Testis (tissue), 3 donors: ENCODE results near the gene PLEKHA8. TPM values are rescaled to one million over a fixed set of nuclear protein-coding genes. Genes with fewer than 3 reads are reported as not detected.

Experiments used
- DNase-seq: peaks from one replicate; pipeline ENCODE4 v3.0.0-alpha.2; 2019
- H3K27ac ChIP-seq, 2 donors: fragments of 200-600 bp; sonication (generic); one replicate each; pipeline ENCODE4 v1.5.1; 2019
- H3K27me3 ChIP-seq: fragments of 200-600 bp; sonication (generic); one replicate; pipeline ENCODE4 v1.5.1; 2019
- H3K36me3 ChIP-seq: fragments of 200-600 bp; sonication (generic); one replicate; pipeline ENCODE4 v1.5.1; 2017; ENCODE audit warnings: low read depth; ENCODE audit errors: missing control alignments
- H3K4me1 ChIP-seq: fragments of 200-600 bp; sonication (generic); one replicate; pipeline ENCODE4 v1.5.1; 2019
- H3K4me3 ChIP-seq, 2 donors: fragments of 200-600 bp; sonication (generic); one replicate each; pipeline ENCODE4 v1.5.1; 2017 to 2019
- H3K9me3 ChIP-seq: fragments of 200-600 bp; sonication (generic); one replicate; pipeline ENCODE4 v1.5.1; 2017
- CTCF ChIP-seq, 3 experiments: fragments of 450-650 bp in 2 of 3; fragments of 200-600 bp in 1 of 3; sonication (generic) in 1 of 3; IDR thresholded peaks; one replicate each; pipeline ENCODE4 v1.5.1; 2016 to 2019; ENCODE audit warnings: antibody characterized with exemption in 3 of 3, mild to moderate bottlenecking in 2 of 3, moderate library complexity in 1 of 3
- POLR2A ChIP-seq: fragments of 450-650 bp; IDR thresholded peaks from one replicate; pipeline ENCODE4 v1.6.1; 2017; ENCODE audit warnings: antibody characterized with exemption, mild to moderate bottlenecking, moderate library complexity
- WGBS, 2 donors: methylation state at CpG; one replicate each; pipeline ENCODE4 v1.1.5; 2018; 5-methylcytosine and 5-hydroxymethylcytosine counted together
- intact Hi-C: fragments of 100-400 bp; cut with DNase I; formaldehyde crosslinking; loops from one replicate; pipeline ENCODE4 v1.15.1; 2023; ENCODE audit warnings: low total_unique reads
- polyA plus RNA-seq: library from polyadenylated mRNA; stranded (reverse); fragments of 350-450 nt; fragmentation: Illumina TruSeq; extraction: RNeasy Lipid Tissue Mini Kit (QIAGEN cat#74804); gene quantifications from one replicate; pipeline ENCODE4 v1.2.3, GENCODE V29; 2014; ENCODE audit warnings: low read depth, low replicate concordance; ENCODE audit not compliant: insufficient read depth
- total RNA-seq, 2 donors: library from RNA; depleted of rRNA; stranded (reverse); fragments of >200 nt; gene quantifications; one replicate each; pipeline ENCODE4 v1.2.3, GENCODE V29; 2016

Gene PLEKHA8
- total and polyA plus RNA-seq, 3 donors from 2014 or later, result 7.1 to 14.5 (median 11.0) TPM

- Histone ChIP-seq H3K4me3 (no peak overlapping the region), H3K4me1 (peaks cover 14% of the 10 kb centered on the region), H3K36me3 (no peaks in the 10 kb centered on the region), H3K27ac (no peak overlapping the region), H3K27me3 (no peaks in the 10 kb centered on the region), H3K9me3 (no peaks in the 10 kb centered on the region)
- DNase-seq, result peak; percentile 62
- 32 to 40% methylated on average over 9 to 13 of the region's 13 CpGs for WGBS, 2 donors
- intact Hi-C loops, result no loop called here
- no peak for TF ChIP-seq POLR2A
- TF ChIP-seq CTCF (IDR thresholded peaks at IDR 0.05), result no peak
These were observed 145.1 kb downstream of the PLEKHA8 start for GRCh38 chr7:30173058-30173897.

DNA sequence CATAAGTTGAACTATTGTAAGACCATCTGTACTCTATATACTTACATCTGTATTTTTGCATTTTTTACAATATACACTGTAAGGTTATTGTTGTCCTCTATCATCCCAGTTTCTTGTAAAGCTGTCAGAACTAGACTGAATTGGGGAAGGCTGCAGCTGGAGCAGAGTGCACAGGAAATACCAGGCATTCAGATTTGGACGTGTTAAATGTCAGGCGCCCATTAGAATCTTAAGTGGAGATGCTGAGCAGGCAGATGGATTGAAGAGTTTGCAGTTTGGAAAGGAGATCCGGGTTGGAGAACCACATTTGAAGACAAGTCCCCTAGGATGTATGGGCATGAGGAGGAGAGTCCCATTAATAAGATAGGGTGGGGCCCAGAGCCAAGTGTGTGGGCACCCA is 147.0 kb downstream of the PLEKHA8 start:
- Histone ChIP-seq H3K36me3 (no peaks in the 10 kb centered on the region), H3K27ac (no peak overlapping the region), H3K4me3 (no peak overlapping the region), H3K27me3 (no peaks in the 10 kb centered on the region), H3K4me1 (peaks cover 14% of the 10 kb centered on the region), H3K9me3 (no peaks in the 10 kb centered on the region)
- no peak for DNase-seq
- TF ChIP-seq CTCF (IDR thresholded peaks at IDR 0.05), result no peak
- no peak for TF ChIP-seq POLR2A
- WGBS, 2 donors, result 64 to 78% methylated on average over 3 of the region's 3 CpGs
- intact Hi-C loops, result no loop called here

- H3K4me1 ChIP-seq, result peaks cover 14% of the 10 kb centered on the region
- DNase-seq, result no peak
- intact Hi-C loops, result no loop called here
- no peak overlapping the region for H3K4me3 ChIP-seq
- H3K9me3 ChIP-seq, result no peaks in the 10 kb centered on the region
- no peaks in the 10 kb centered on the region for H3K27me3 ChIP-seq
- WGBS, 2 donors, result 90 to 95% methylated on average over 7 of the region's 7 CpGs
- TF ChIP-seq CTCF (IDR thresholded peaks at IDR 0.05), result no peak
- no peak for TF ChIP-seq POLR2A
- no peaks in the 10 kb centered on the region for H3K36me3 ChIP-seq
- H3K27ac ChIP-seq, result no peak overlapping the region
These were observed 147.5 kb downstream of the PLEKHA8 start for GRCh38 chr7:30175636-30176147.

- no peak for DNase-seq
These were observed 148.4 kb downstream of the PLEKHA8 start for GRCh38 chr7:30176463-30177109.

More at GRCh38 chr7:30176463-30177109, 148.4 kb downstream of the PLEKHA8 start:
- H3K27ac ChIP-seq, result no peak overlapping the region
- no peaks in the 10 kb centered on the region for H3K27me3 ChIP-seq
- intact Hi-C loops, result no loop called here
- H3K4me3 ChIP-seq, result no peak overlapping the region
- no peaks in the 10 kb centered on the region for H3K36me3 ChIP-seq
- TF ChIP-seq POLR2A (no peak), CTCF (IDR thresholded peaks at IDR 0.05) (no peak)
- no peaks in the 10 kb centered on the region for H3K9me3 ChIP-seq
- 75 to 82% methylated on average over 5 to 6 of the region's 6 CpGs for WGBS, 2 donors
- peaks cover 14% of the 10 kb centered on the region for H3K4me1 ChIP-seq
